H1 (cell line): ENCODE measurements around the gene LSM4. TPM values are rescaled to one million over a fixed set of nuclear protein-coding genes. Genes with fewer than 3 reads are reported as not detected.

Experiments
- CHD7 ChIP-seq: fragments of 300-600 bp; sonication (generic); IDR thresholded peaks from 2 replicates; pipeline ENCODE4 v1.7.1; 2012; ENCODE audit warnings: low read length, moderate library complexity, mild to moderate bottlenecking, inconsistent platforms; ENCODE audit not compliant: insufficient replicate concordance
- E2F6 ChIP-seq: IDR thresholded peaks from 2 replicates; pipeline ENCODE4 v1.6.1; 2012; ENCODE audit warnings: inconsistent platforms
- polyA plus RNA-seq, 7 experiments: library from polyadenylated mRNA; depleted of rRNA in 3 of 7; stranded (reverse) in 5 of 7; unstranded in 2 of 7; fragments of >200 nt in 5 of 7; fragments of 200-250 nt in 2 of 7; gene quantifications; 1 replicate in 5 of 7; 2 replicates in 1 of 7; 4 replicates in 1 of 7; pipeline versions ENCODE4 v1.2.1 to v1.2.3, GENCODE V29; 2011 to 2013; ENCODE audit warnings: missing spikeins in 2 of 7, mixed read lengths in 2 of 7
- total RNA-seq: library from RNA; stranded (reverse); fragmentation: NEBNext Ultra II Directional; extraction: Animal tissue kit (Norgen Biotek cat#: 25700); gene quantifications from 2 replicates; pipeline ENCODE4 v1.2.1, GENCODE V29; 2021

The LSM4 gene
- total and polyA plus RNA-seq, 2 of the 8 experiments (the other 6 are each of a cell fraction or from before 2014, with no cell fraction given) = 302 to 319 TPM

GRCh38 chr19:18363787-18364186, 40.9 kb upstream of the LSM4 start (continued):
- TF ChIP-seq CHD7 (no peak), E2F6 (no peak)
- TF ChIP-seq, all 59 proteins: peak for 0
